IPS-15b (cell line): ENCODE results near the gene ATXN1.

Experiments used
- H3K27me3 ChIP-seq: one replicate; pipeline ENCODE4 v1.6.1; 2013; ENCODE audit warnings: low read length; ENCODE audit not compliant: control insufficient read depth, insufficient read depth
- H3K36me3 ChIP-seq: one replicate; pipeline ENCODE4 v1.6.1; 2013; ENCODE audit warnings: low read length; ENCODE audit not compliant: control insufficient read depth, insufficient read depth
- H3K4me1 ChIP-seq: one replicate; pipeline ENCODE4 v1.6.1; 2013; ENCODE audit warnings: mild to moderate bottlenecking, low read length; ENCODE audit not compliant: control insufficient read depth, insufficient read depth
- H3K4me3 ChIP-seq: one replicate; pipeline ENCODE4 v1.5.1; 2013; ENCODE audit warnings: low read depth, low read length
- H3K9ac ChIP-seq: one replicate; pipeline ENCODE4 v1.6.1; 2013; ENCODE audit warnings: low read depth, mild to moderate bottlenecking, low read length
- H3K9me3 ChIP-seq: one replicate; pipeline ENCODE4 v1.6.1; 2013; ENCODE audit warnings: mild to moderate bottlenecking, low read length; ENCODE audit not compliant: control insufficient read depth, insufficient read depth

The ATXN1 gene

DNA sequence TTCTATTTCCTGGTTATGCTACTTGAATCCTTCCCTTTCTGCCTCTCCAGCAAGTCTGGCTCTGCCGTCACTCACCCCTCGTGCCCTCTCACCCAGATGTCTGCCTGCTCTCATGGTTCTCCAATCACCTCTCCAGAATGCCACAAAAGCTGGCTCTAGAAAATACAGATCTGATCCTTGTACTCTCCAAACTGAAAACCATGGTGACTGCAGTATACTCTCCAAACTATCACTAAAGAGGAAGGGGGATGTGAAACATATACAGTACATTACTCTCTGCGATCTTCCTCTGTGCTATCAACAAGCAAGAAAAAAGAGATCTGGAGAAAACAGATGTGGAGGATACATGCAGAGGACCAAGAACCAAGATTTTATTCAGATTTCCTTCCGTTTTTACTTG is 91.1 kb downstream of the ATXN1 start:
- Histone ChIP-seq H3K36me3 (no peaks in the 10 kb centered on the region), H3K9me3 (no peaks in the 10 kb centered on the region), H3K27me3 (no peaks in the 10 kb centered on the region), H3K4me3 (no peak overlapping the region), H3K9ac (no peak overlapping the region), H3K4me1 (peaks cover 9% of the 10 kb centered on the region)

DNA sequence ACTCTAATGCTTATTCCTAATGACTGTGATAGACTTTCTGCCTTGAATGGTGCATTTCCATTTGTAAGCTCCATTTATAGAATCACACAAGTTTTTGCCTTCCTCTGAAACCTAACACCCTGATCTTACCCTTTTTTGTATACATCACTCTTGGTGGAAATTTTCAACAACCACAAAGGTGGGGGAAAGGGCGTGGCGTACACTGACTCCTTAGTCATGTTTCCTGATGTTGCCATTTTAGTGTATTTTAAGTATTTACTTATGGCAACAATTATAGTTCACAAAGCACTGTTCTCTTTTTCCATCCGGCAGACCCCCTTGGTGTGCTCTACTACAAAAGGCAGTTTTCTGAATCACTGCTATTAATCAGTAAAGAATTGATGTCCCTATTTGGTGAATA is 92.0 kb downstream of the ATXN1 start:
- Histone ChIP-seq H3K4me3 (no peak overlapping the region), H3K36me3 (no peaks in the 10 kb centered on the region), H3K27me3 (no peaks in the 10 kb centered on the region), H3K9me3 (no peaks in the 10 kb centered on the region), H3K4me1 (peaks cover 9% of the 10 kb centered on the region), H3K9ac (no peak overlapping the region)

DNA sequence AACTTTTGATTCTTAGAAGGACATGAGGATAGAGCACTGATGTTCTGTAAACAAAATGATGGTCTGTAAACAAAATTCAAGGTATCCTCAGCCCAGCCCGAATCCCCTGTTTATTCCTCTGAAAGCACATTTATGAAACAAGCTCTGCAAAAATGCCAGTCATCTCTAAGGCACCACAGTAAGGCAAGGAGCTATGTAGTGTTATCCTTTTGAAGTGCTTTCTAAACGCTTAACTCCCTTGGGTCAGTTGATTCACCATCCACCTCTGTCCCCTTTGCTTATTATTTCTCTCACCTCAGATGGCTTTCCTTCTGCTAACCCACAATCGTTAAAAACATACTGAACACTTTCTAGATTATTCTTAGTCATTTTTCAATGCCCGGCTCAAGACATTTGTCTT is 93.8 kb downstream of the ATXN1 start:
- Histone ChIP-seq H3K9ac (no peak overlapping the region), H3K27me3 (no peaks in the 10 kb centered on the region), H3K4me3 (no peak overlapping the region), H3K4me1 (peaks cover 9% of the 10 kb centered on the region), H3K9me3 (no peaks in the 10 kb centered on the region), H3K36me3 (no peaks in the 10 kb centered on the region)

DNA sequence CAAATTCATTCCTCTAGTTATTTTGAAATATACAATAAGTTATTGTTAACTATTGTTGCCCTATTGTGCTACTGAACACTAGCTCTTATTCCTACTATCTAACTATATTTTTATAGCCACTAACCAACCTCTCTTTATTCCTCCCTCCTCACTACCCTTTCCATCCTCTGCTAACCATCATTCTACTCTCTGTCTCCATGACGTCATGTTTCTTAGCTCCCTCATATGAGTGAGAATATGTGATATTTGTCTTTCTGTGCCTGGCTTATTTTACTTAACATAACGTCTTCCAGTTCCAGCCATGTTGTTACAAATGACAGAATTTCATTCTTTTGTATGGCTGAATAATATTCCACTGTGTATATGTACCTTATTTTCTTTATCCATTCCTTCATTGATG is 95.3 kb downstream of the ATXN1 start:
- Histone ChIP-seq H3K27me3 (no peaks in the 10 kb centered on the region), H3K4me1 (peaks cover 3% of the 10 kb centered on the region), H3K36me3 (no peaks in the 10 kb centered on the region), H3K9me3 (no peaks in the 10 kb centered on the region), H3K9ac (no peak overlapping the region), H3K4me3 (no peak overlapping the region)

DNA sequence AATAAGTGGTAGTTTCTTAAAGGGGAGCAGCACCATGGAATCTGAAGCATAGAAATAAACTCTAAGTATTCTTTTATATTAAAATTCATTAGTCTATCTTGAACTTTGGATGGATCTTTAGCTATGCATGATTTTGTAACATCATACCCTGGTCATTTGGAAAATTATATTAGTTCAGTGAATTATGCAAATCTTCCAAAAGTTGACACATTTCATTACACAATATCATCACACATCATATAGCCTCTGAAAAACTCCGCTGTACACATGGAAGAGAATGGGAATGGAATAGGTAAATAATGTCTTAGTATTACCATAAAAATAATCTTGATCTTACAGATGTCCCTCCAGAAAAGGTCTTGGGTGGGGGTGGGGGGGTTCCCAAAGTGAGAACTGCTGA is 96.1 kb downstream of the ATXN1 start:
- no peak overlapping the region for H3K4me3 ChIP-seq
- H3K9ac ChIP-seq = no peak overlapping the region
- no peaks in the 10 kb centered on the region for H3K27me3 ChIP-seq
- H3K9me3 ChIP-seq = no peaks in the 10 kb centered on the region
- no peaks in the 10 kb centered on the region for H3K36me3 ChIP-seq
- no peaks in the 10 kb centered on the region for H3K4me1 ChIP-seq

DNA sequence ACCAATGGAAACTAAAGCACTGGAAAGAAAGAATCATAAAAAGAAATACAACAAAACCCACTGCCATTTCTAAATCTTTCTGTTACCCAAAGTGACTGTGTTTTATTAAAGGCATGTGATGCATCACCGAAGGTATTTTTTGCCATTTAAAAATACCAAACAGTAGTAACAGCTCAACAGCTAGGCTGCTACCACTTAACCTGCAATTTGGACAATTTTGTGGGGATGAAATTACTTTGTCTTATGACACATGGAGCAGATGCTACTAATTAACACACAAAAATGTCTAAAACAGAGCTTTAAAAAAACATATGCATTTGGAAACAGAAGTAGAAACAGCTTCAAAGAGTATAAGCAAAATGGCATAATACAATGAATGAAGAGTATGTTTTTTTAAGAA is 97.4 kb downstream of the ATXN1 start:
- no peaks in the 10 kb centered on the region for H3K9me3 ChIP-seq
- peaks cover 2% of the 10 kb centered on the region for H3K4me1 ChIP-seq
- no peak overlapping the region for H3K9ac ChIP-seq
- no peaks in the 10 kb centered on the region for H3K27me3 ChIP-seq
- H3K4me3 ChIP-seq = no peak overlapping the region
- H3K36me3 ChIP-seq = no peaks in the 10 kb centered on the region

DNA sequence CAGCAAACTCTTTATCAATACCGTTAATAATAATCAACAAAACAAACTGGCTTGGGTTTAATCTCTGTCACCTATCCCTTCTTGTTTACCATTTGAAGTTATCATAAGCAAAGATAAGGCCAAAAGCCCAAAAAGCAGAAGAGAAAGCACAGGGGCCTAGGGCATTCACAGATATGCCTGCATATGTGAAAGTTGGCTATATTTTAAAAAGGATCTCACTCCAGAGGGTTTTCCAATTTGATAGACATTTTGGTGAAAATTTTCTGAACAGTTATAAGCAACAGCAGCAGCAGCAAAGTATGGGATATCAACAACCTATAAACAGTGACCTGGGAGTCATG is 101.1 kb downstream of the ATXN1 start:
- Histone ChIP-seq H3K4me1 (peaks cover 7% of the 10 kb centered on the region), H3K4me3 (no peak overlapping the region), H3K9me3 (no peaks in the 10 kb centered on the region), H3K36me3 (no peaks in the 10 kb centered on the region), H3K27me3 (no peaks in the 10 kb centered on the region), H3K9ac (no peak overlapping the region)

DNA sequence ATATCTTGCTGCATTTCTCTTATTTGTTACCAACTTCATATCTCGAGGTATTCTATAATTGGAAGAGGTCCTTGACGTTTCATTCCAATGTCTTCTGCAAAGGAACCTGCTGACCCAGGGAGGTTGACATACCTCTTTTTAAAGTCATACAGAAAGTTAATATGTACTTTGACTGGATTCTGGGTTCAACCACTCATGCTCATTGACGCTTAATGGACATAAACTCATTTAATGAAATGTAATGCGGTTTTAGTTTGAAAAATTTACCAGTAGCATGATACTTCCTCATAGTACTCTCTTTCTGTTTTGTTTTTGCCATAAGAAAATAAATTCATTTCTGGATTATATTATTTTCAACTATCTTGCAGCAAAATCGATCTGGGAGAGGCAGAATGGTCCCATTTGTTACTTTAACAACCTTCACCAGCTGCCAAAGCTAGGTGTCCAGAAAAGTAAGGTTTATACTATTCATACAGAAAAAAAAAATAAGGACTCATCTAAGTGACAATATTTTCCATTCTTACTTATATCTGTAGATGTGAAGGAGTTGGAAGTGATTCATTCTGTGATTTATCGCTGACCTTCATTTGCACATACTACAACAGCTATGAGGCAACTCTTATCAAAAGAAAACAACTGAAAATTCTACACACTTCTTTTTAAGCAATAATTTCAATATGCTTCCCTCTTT is 101.6 kb downstream of the ATXN1 start:
- H3K4me1 ChIP-seq = peaks cover 7% of the 10 kb centered on the region
- H3K9ac ChIP-seq = no peak overlapping the region
- no peaks in the 10 kb centered on the region for H3K36me3 ChIP-seq
- no peaks in the 10 kb centered on the region for H3K9me3 ChIP-seq
- no peaks in the 10 kb centered on the region for H3K27me3 ChIP-seq
- no peak overlapping the region for H3K4me3 ChIP-seq

DNA sequence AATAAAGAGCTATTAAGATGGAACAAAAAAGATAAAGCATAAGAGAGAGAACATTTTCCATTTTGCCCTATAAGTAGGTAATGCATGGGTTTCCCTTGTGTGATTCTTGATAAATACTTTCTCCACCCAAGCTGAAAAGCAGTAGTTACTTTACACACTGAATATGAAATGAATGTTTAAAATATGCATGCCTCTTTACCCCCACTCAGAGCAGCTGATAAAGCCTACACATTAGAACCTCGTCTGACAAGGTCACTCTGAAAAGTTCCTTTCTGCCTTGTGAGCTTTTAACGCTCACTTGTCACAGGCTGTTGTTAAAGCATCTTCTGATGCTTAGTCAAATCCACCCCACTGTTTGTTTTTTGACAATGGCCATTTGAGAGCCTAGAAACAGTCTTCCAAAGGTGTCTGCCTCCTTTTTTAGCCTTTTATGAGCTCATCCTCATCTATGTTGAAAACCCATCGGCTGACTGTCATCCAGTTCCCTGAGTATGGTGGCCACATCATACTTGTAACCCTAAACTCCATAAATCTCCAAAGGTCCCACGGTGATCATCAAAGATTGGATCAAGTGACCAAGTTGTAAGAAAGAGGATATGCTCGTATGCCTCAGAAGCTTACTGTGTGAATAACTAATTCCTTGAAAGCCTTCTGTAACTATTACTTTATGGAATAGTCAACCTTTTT is 102.8 kb downstream of the ATXN1 start:
- Histone ChIP-seq H3K27me3 (no peaks in the 10 kb centered on the region), H3K4me1 (peaks cover 7% of the 10 kb centered on the region), H3K36me3 (no peaks in the 10 kb centered on the region), H3K9ac (no peak overlapping the region), H3K9me3 (no peaks in the 10 kb centered on the region), H3K4me3 (no peak overlapping the region)

DNA sequence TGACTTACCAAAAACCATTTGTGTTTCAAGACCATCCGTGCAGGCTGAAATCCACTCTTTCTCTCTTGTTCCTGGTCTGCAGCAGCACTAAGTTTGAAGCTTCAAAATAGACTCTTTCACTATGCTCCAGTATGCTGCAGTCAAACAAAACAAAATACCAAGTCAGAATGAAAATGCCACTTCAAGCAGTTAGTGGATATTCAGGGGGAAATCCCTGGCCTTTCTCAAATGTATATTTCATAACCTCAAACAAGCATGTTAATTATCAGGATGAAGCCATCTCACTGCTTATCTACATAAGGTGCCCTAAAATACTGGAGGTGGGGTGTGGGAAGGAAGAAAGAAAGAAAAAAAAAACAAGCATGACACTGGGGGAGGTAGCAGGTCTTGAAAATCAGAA is 103.5 kb downstream of the ATXN1 start:
- H3K9ac ChIP-seq = no peak overlapping the region
- H3K27me3 ChIP-seq = no peaks in the 10 kb centered on the region
- peaks cover 7% of the 10 kb centered on the region for H3K4me1 ChIP-seq
- no peaks in the 10 kb centered on the region for H3K9me3 ChIP-seq
- H3K36me3 ChIP-seq = no peaks in the 10 kb centered on the region
- H3K4me3 ChIP-seq = no peak overlapping the region

DNA sequence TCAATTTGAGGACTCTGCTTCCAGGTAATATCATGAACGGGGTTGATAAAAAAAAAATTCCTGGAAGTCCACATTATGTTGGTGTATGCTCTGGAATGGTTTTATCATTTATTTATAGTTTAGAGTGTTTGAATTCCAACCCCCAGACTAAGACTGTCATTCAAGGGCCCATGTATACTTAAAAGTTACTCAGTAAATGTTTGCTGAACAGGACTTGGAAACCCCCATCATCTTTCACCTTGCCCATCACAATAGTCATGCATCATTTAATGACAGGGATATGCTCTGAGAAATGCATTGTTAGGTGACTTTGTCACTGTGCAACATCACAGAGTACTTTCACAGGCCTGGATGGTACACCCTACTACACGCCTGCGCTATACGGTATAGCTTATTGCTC is 104.8 kb downstream of the ATXN1 start:
- Histone ChIP-seq H3K36me3 (no peaks in the 10 kb centered on the region), H3K4me3 (no peak overlapping the region), H3K9ac (no peak overlapping the region), H3K27me3 (no peaks in the 10 kb centered on the region), H3K9me3 (no peaks in the 10 kb centered on the region), H3K4me1 (peaks cover 7% of the 10 kb centered on the region)

DNA sequence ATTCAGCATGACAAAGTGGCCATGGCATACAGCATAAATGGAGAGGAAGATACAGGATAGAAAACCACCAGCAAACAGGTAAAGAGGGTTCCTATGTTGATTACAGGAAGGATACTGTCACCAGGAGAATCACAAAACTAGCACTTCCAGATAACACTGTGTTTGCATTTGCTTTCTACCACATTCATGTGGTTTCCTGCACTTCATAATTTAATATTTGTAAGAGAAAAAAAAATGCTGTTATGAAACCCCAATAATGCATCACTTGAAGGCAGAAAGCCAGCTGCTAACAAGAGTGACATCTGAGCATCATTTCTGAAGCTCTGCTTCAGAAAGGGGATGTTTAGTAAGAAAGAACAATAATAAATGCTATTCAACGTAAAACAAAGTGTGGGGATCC is 106.6 kb downstream of the ATXN1 start:
- Histone ChIP-seq H3K9me3 (no peaks in the 10 kb centered on the region), H3K4me1 (peaks cover 7% of the 10 kb centered on the region), H3K27me3 (no peaks in the 10 kb centered on the region), H3K9ac (no peak overlapping the region), H3K4me3 (no peak overlapping the region), H3K36me3 (no peaks in the 10 kb centered on the region)
